ENCODE data around the gene TRIM39.
A peak's percentile ranks its signal among the peaks of the same experiment; 100 is the strongest.

Gene TRIM39

DNA sequence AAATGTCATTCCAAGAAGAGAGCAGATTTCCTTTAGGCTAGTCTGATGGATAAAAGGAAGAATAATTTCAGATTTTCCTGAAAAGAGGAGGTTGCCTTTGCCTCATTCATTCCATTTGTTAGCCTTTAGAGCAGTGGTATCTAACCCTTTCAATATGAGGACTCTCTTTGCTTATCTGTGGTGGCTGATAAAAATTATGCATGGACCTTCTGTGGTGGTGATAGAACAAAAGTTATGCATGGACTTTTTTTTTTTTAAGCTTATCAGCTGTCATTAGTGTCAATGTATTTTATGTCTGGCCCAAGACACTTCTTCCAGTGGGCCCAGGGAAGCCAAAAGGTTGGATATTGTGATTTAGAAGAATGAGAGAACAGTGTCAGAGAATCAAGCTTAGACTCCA lies 1.7 kb downstream of the TRIM39 start:
- no peak for DNase-seq

DNA sequence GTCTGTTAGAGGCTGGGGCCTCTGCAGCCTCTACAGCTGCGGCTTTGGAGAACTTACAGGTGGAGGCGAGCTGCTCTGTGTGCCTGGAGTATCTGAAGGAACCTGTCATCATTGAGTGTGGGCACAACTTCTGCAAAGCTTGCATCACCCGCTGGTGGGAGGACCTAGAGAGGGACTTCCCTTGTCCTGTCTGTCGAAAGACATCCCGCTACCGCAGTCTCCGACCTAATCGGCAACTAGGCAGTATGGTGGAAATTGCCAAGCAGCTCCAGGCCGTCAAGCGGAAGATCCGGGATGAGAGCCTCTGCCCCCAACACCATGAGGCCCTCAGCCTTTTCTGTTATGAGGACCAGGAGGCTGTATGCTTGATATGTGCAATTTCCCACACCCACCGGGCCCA lies 2.6 kb downstream of the TRIM39 start:
- no peak for DNase-seq

DNA sequence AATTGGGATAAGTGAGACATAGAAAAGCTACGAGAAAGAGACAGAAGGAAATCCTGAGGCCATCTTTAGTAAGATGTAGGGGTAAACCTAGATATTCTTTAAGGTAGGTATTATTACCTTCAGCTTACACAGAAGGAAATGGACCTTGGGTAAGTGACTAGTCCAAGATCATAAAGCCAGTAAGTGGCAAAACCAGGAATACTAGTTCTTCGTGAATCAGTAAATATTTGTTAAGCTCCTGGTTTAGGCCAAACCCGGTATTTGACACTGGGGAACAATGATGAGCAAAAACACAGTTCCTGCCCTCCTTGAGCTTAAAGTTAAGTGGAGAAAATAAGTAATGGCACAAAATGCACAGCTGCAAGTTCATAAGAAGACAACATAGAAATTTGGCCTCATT lies 5.3 kb downstream of the TRIM39 start:
- DNase-seq = no peak

DNA sequence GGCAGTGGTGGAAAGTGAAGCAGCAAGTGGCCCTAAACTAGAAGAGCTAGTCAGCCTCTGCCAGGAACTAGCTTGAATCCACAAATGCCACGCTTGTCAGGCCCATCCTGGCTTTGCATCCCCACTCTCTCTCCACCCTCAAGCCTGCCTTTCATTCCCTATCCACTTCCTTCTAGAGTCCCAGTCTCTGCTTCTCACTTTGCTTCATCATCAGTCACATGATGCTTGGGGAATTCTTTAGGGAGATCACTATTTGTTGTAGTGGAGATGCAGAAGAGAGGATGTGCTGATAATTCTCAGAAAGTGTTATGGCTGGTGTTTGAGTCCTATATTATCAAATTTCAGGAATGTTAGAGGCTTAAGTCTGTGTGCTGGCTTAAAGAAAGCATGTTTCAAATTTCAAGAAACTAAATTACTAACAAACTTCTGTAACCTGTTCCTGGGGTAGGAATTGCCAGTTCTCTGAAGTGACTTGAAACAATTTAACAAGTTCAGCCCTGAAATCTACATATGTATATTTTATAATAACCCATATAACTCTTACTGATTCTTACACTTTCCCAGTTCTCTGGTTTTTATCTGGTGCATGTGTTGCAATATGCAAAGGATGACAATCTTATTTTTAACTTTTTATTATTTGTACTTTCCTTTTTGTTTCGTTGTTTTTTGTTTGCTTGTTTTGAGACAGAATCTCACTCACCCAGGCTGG lies 7.5 kb downstream of the TRIM39 start:
- DNase-seq = no peak

DNA sequence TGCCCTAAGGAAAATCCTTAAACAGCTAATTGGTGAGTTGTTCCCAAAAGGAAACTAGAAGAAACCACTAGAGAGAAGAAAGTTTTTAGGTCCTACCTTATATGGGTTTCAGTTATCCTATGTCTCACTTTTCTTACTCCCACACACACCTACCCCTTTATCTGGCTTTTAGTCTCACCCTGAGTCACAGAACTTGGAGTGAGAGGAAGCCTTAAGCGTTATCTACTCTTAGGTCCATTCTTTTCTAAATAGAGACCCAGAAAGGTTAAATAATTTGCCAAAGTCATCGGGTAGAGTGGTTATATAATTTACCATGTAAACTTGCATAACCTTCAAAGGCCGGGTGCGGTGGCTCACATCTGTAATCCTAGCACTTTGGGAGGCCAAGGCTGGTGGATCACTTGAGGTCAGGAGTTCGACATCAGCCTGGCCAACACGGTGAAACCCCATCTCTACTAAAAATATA lies 13.9 kb downstream of the TRIM39 start:
- no peak for DNase-seq

DNA sequence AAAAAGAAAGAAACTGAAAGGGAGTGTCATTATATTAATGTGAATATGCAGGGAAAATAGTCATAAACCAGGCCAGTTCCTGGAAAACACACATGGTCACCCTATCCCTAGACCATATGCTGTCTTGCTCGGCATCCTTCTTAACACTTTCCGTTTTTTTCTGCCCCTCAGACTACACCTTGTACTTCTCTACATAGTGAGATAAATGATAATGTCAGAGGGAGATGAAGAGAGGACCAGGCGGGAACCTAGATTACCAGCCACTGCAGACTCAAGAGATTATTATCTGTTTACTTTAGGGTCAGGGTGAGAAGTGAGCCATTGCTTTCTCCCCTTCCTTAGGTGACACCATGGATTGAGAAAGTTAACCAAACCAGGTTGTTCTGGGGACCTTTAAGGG lies 14.5 kb downstream of the TRIM39 start:
- no peak for DNase-seq

DNA sequence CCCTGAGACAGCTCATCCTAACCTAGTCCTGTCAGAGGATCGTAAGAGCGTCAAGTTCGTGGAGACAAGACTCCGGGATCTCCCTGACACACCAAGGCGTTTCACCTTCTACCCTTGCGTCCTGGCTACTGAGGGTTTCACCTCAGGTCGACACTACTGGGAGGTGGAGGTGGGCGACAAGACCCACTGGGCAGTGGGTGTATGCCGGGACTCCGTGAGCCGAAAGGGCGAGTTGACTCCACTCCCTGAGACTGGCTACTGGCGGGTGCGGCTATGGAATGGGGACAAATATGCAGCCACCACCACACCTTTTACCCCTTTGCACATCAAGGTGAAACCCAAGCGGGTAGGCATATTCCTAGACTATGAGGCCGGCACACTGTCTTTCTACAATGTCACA lies 15.0 kb downstream of the TRIM39 start:
- DNase-seq = no peak

DNA sequence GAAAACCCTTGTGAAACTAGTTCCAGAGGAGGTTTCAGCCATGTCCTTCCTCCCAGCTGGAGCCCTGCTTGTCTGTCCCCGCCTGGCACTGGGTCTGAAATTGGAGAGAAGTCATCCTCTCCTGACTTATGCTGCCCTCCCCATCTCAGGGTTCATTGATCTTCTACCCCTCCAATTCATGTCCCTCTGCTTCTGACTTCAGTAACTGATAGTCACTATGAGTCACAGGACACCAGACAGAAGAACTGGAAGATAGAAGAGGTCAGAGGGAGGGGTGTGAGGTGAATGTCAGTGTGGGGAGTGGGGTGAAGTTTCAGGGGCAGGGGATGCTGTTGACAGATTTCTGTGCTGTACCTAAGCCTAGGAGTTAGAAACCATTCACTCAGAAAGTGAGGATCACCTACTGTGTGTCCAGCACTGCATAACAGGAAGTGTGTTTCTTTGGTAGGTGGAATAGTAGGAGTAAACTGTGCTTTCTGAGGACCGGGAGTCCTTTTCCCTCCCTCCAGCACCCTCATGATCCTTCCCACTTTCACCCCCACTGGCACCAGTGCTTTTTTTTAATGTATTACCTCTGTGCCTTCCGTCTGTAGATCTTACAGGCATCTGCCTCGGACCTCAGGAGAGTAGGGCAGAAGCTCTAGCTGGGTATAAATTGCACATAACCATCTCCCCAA lies 17.6 kb downstream of the TRIM39 start:
- no peak for DNase-seq

DNA sequence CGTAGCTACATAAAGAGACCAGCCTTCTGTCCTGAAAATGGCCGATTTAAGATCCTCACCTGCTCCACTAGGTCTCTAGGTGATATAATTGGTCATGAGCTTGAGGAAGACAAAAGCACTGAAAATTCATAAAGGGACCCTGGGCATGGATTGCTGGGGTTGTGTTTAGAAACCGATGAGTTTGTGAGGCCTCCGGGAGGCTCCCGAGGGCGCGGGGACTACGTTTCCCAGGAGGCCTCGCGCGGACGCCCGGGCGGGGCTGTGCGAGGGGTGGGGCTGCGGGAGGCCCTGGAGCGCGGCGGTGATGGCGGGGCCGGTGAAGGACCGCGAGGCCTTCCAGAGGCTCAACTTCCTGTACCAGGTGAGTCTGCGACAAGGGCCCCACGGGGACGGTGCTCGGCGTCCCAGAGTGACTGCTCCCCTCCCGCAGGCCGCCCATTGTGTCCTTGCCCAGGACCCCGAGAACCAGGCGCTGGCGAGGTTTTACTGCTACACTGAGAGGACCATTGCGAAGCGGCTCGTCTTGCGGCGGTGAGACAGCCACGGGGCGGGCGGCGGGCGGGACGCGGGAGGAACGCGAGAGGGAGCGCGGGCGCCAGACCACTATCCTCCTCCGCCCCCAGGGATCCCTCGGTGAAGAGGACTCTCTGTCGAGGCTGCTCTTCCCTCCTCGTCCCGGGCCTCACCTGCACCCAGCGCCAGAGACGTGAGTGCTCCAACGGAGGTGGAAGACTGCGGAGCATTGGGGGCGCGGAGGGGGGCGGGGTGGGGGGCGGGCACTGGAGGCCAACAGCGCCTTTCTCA lies 18.3 kb downstream of the TRIM39 start, which contains the start of gene RPP21:
RPP21 (plus strand) TSS at position 289 of the 804 bp plus-strand sequence; CDS start at position 305, 16 bp downstream.
- peak; percentile 73 for DNase-seq

DNA sequence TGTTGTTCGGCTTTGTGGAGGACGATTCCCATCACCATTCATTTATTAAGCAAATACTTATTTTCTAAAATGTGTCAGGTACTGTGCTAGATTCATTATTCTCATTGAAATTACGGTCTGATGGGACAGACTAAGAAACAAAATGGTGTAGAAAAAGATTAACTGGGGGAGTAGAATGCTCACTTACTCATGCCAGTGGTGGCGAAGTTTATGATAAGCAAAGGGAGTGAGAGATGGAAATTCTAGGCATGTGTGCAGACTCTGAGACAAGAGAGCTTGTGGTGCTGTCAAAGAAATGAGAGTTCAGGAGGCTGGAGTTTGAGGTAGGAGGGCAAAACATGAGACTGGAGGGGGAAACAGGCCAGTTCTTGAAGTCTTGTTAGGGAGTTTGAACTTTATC lies 19.1 kb downstream of the TRIM39 start:
- no peak for DNase-seq

DNA sequence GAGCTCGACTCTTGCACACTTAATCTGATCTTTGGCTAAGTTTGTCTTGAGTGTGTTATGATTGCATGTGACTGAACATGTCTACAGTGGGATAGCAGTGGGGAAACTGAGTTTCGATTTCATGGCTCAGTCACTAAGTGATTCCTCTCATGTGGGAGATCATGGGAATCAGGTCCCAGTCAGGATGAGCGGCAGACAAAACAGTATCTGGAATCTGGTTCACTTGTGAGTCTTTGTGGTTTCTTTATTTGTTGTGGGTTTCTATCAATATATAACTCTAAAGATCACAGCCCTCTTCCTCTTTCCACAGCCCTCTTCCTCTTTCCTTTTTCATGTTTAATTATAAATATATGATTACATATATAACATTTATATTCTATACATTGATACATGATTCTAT lies 22.2 kb downstream of the TRIM39 start:
- DNase-seq = no peak

DNA sequence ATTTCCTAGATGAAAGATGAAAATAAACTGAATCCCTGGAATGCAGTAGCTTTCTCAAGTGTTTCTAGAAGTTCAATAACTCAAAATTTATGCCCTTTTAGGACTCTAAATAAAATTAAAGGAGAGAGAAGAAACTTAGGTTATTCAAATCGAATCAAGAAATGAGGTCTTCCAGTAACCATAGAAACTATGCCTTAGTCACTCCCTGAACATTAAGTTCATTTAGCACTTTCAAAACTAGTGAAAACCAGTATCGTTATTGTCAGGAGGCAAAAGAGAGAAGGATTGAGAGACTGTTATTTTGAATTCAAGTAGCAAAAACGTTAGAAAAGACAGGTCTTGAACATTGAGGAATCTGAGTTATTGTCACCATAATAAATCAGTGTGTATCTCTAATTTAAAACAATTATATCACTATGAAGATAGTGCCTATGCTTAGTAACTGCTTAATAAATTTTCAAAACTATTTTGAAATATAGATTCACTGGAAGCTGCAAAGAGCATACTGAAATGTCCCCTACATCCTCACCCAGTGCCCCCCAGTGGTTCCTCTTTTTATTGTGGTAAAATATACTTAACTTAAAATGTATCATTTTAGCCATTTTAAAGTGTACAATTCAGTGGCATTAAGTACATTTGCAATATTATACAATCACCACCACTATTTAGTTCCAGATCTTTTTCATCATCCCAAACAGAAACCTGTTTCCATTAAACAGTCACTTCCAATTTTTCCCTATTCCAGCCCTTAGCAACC lies 22.9 kb downstream of the TRIM39 start:
- no peak for DNase-seq

DNA sequence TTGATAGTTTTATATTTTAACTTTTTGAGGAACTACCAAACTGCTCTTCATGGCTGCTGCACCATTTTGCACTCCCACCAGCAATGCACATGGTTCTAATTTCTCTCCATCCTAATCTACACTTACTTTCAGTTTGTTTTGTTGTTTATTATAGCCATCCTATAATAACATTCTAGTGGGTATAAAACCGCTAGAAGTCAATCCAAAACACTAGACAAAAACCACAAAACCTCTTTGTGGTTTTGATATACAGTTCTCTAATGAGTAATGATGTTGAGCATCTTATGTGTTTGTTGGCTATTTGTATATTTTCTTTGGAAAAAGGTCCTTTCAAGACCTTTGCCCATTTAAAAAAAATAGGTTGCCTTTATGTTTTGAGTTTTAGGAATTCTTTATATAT lies 23.8 kb downstream of the TRIM39 start:
- no peak for DNase-seq

DNA sequence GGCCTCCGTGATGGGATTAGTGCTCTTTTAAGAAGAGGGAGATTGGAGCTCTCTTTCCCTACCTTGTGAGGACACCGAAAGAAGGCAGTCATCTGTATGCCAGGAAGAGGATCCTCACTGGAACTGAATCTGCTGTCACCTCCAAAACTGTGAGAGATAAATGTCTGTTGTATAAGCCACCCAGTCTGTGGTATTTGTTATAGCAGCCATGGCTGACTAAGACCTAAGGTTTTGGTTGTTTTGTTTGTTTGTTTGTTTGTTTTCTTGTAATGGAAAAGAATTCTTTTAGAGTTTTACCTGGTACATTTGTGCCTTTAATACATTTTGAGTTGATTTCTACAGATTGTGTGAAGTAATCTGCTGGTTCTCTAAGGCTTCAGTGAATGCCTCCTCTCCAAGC lies 25.8 kb downstream of the TRIM39 start:
- no peak for DNase-seq

DNA sequence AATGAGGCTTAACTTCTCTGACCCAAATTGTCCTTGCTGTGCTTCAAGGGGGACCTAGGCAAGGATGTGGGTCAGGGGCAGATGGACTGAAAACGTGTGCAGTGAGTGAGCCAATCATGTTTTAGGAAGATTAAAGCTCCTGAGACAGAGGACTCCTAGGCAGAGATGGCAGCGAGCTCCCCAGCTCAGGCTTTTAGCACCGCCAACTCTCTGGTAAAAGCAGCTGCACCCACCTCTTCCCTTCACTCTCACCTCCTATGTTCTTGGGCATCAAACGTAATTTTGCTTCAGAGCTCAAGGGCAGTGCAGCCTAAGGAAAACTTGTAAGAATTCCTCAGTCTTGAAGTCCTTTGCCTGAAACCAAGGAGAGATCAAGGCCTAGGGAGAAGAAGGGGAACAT lies 28.6 kb downstream of the TRIM39 start:
- no peak for DNase-seq

DNA sequence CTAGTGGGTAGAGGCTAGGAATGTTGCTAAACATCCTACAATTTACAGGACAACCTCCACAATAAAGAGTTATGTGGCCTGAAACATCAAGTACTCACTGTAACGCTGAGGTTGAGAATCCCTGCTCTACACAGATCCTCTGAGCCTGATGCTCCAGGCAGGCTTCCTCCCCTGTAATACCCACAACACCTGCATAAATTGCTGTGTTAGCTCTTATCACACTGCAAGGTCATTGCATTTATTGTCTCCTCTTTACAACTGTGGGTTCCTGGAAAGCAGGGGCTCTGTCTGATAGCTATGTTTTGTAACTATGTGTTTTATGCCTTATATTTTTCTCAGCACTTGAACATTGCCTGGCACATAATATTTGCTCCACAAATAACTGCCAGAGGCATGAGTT lies 29.8 kb downstream of the TRIM39 start:
- DNase-seq = no peak

DNA sequence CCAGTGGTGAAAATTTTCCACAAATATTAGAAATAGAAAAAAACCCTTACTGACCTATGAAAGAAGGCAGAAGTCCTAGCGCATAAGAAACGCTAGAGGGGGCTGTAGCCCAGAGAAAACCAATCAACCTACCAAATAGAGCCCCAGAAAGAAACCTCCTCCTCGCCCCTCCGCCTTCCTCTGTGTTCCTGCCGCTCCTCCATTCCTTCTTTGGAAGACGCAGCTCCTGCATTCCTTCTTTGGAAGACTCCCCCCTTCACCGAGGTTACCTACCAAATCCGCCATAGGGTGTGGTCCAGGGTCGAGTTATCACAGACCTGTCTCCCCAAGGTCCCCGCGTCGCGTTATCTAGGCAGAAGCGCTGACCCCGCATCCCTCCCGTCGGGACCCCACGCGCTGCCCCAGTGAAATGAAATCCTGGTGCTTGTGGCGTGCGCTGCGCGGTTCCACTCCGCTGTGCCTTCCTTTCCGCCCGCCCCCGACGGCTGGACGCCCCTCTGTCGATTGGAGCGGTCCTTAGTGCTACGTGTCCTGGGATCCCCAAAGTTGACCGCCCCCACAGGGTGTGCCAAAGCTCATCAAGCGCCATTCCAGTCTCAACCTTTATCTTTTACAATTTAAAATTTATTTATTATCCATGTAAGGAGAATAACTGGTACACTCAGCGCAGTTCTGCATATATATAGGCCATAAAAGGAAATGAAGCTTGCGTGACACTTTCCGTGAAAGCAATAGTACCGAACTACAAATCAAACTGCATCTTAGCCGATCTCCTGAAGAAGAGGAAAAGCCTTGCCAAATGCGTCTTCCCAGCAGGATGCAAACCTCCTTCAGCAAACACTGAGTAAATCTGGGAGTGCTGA lies 31.2 kb downstream of the TRIM39 start:
- DNase-seq = no peak

DNA sequence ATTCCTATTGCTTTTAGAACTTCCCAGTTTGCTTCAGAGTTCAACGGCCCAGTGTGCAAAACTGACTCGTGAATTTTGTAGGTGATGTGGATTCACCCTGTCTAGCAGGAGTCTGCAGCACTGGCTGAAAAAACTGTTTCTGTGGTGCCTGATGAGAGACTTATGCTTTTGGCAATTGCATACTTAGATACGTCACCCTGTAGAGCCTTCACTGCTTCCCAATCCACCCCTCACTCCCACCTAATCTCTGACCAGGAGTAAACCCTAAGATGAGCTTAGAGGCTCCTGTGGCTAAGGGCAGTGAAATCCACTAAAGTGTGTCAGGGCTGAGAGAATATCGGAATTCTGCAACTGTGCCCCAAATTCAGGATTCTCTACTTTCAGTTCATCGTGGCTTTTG lies 32.5 kb downstream of the TRIM39 start:
- no peak for DNase-seq

DNA sequence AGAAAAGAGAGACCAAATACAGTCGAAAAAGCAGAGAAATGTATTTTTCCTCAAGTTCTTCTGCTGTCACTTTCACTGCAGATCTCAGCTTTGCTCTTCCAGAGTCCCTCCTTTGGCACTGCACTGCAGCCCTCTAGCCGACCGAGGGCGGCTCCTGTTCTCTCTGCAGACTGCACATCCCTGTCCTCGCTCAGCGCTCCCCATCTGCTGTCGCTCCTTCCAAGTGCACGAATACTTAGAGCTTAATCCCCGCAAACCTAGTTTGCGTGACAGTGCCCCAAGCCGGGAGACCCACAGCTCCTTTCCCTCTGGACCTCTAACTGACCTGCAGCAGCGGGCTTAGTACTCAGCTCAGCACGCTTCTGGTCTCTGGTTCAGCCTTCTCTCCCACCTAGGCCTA lies 33.4 kb downstream of the TRIM39 start:
- DNase-seq = no peak

DNA sequence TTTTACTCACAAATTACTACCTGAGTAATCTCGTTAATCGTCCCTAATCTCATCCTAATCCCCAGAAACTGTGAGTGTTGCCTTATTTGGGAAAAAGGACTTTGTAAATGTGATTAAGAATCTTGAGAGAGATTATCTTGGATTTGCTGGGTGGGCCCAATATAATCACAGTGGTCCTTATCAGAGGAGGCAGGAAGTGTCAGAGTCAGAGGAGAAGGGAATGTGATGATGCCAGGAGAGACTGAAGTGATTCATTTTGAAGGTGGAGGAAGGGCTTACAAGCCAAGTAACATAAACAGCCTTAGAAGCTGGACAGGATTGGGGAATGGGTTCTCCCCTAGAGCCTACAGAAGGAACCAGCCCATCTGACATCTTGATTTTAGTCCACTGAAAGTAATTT lies 34.9 kb downstream of the TRIM39 start:
- DNase-seq = no peak

DNA sequence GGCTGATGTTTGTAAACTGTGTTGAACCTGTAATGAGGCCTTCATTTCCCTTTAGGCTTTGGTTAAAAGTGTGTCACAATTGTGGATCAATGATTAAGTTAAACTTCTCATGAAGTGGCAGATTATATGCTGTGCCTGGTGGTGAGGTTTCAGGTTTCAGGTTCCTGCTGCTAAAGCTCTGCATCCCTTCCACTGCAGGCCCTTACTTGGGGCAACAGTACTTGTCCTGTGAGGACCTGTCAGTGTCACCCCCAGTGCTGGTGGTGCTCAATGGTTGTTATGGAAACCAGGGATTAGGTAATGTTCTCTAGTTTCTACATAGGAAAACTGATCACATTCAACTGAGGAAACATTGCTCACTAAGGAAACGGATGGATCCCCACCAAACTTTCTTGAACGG lies 36.7 kb downstream of the TRIM39 start:
- DNase-seq = no peak

DNA sequence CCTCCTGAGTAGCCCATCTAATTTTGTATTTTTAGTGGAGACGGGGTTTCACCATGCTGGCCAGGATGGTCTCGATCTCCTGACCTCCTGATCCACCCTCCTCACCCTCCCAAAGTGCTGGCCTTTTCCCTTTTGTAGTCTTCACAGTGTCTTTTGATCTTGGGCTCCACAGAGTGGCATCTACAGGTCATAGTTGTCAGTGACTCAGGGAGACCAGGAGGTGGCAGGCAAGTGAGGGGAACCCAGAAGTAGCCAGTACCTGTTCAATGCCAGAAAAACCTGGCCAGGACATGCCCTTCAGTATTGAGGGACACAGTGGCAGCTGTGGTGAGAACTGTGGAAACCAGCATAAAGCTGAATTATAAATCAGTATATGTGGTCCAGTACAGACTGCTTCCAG lies 37.9 kb downstream of the TRIM39 start:
- DNase-seq = no peak
